Activated T-helper 2 cell treated with anti-CD3 and anti-CD28 coated beads, Interferon-gamma antibody, Interleukin-2, Interleukin-4, amounts not matched to agents 10 μg/mL and 5 μg/mL and 100 μg/mL, durations not matched to agents 14 hours and 24 hours and 36 hours (primary cell): ENCODE measurements around the gene GLB1L. TPM values are rescaled to one million over a fixed set of nuclear protein-coding genes. Genes with fewer than 3 reads are reported as not detected.
A peak's percentile ranks its signal among the peaks of the same experiment; 100 is the strongest.

Experiments used
- DNase-seq: peaks from one replicate; pipeline ENCODE4 v3.0.0; 2021; ENCODE audit warnings: low spot score
- H3K27ac Mint-ChIP-seq: one replicate; pipeline ENCODE4 v1.8.0; 2021; ENCODE audit warnings: mixed read lengths
- H3K27me3 Mint-ChIP-seq: one replicate; pipeline ENCODE4 v1.8.0; 2021; ENCODE audit warnings: low read depth, mixed read lengths
- H3K36me3 Mint-ChIP-seq: one replicate; pipeline ENCODE4 v1.8.0; 2021; ENCODE audit warnings: low read depth, mixed read lengths
- H3K4me1 Mint-ChIP-seq: one replicate; pipeline ENCODE4 v1.8.0; 2021; ENCODE audit warnings: low read depth, mixed read lengths
- H3K4me3 Mint-ChIP-seq: one replicate; pipeline ENCODE4 v1.8.0; 2021; ENCODE audit warnings: low read depth, mild to moderate bottlenecking, moderate library complexity, mixed read lengths
- H3K9me3 Mint-ChIP-seq: one replicate; pipeline ENCODE4 v1.8.0; 2021; ENCODE audit warnings: mixed read lengths
- intact Hi-C: fragments of 100-400 bp; cut with micrococcal nuclease; formaldehyde crosslinking; loops from one replicate; pipeline ENCODE4 v1.15.1; 2023
- total RNA-seq: library from RNA; stranded (reverse); gene quantifications from 2 replicates; pipeline ENCODE4 v1.2.3, GENCODE V29; 2022

GLB1L gene
- total RNA-seq, 1 donor from 2014 or later, result 4.2 TPM

DNA sequence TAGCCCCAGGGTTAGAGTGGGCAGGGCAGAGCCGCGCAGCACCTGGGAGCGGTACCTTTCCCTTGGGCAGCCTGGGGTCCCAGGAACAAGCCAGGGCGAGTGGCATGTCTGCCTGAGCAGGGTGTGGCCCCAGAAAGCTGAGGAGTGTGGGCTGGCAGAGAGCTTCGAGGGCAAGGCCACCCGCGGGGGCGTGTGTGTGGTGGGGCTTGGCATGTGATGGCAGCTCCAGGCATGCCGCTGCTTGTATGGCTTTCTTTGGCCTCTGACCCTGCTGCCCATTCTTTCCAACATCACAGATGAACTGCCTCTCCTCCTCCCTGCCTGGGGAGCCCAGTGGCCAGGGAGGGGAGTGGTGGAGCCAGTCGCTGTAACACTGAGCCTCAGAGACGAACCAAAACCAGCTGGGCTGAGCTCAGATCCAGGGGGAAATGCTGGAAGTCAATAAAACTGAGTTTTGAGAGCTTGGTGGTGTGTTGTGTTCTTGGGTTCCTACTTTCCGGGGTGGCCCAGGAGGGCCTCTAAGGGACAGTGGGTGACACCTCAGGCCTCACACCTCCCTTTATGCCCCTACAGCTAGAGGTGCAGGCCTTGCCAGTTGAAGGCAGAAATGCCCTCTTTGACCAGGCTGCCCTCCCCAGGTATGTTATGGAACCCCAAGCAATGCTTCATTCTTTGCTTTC is 41.3 kb upstream of the GLB1L start:
- Mint-ChIP-seq H3K9me3 (no peaks in the 10 kb centered on the region), H3K27ac (no peak overlapping the region), H3K27me3 (no peaks in the 10 kb centered on the region), H3K4me3 (no peak overlapping the region), H3K36me3 (peaks cover 30% of the 10 kb centered on the region), H3K4me1 (peaks cover 3% of the 10 kb centered on the region)
- DNase-seq, result no peak
- intact Hi-C loops, result no loop called here

DNA sequence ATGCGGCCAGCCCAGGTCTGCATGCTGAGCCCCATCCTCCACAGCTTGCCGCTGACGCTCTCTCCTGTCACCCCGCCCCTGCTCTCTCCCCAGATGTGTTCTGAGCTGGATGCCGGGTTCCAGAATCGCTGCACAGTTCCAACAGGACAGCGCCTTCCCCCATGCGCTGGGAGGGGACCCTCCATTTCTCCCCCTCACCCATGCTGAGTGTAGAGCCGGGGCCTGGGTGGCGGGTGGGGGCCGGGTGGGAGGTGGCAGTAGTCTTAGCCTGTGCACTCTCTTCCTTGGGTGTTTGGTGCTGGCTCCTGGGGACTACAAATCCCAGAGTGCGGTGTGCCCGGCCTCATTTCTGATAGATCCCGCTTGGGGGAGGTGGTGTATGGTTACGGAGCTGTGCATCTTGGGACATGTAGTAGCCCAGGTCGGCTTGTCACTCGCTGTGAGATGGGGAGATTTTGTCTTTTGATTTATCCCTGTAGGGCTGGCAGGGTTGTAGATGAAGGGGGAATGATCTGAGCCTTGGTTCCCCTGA is 40.7 kb upstream of the GLB1L start:
- Mint-ChIP-seq H3K27me3 (no peaks in the 10 kb centered on the region), H3K36me3 (peaks cover 37% of the 10 kb centered on the region), H3K4me3 (no peak overlapping the region), H3K9me3 (no peaks in the 10 kb centered on the region), H3K27ac (no peak overlapping the region), H3K4me1 (peaks cover 6% of the 10 kb centered on the region)
- DNase-seq, result no peak
- intact Hi-C loops, result no loop called here

DNA sequence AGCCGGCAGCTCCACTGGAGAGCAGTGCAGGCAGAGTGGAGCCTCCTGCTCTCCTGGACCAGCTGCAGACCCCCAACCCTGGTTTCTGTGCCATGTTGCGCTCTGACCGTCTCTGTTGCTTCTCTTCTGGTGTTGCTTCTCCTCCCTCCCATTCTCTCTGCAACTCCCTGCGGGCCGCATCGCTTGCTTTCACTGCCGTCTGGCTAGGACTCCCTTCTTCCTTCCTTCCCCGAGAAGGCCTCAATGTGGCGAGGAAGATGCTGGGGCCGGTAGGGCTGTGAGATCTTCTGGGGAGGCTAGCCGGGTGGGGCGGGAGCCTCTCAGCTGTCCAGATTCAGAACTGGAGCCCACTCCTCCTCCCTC is 40.1 kb upstream of the GLB1L start:
- Mint-ChIP-seq H3K4me3 (no peak overlapping the region), H3K4me1 (peaks cover 11% of the 10 kb centered on the region), H3K36me3 (peaks cover 41% of the 10 kb centered on the region), H3K9me3 (no peaks in the 10 kb centered on the region), H3K27me3 (no peaks in the 10 kb centered on the region), H3K27ac (no peak overlapping the region)
- intact Hi-C loops, result no loop called here
- DNase-seq, result no peak

DNA sequence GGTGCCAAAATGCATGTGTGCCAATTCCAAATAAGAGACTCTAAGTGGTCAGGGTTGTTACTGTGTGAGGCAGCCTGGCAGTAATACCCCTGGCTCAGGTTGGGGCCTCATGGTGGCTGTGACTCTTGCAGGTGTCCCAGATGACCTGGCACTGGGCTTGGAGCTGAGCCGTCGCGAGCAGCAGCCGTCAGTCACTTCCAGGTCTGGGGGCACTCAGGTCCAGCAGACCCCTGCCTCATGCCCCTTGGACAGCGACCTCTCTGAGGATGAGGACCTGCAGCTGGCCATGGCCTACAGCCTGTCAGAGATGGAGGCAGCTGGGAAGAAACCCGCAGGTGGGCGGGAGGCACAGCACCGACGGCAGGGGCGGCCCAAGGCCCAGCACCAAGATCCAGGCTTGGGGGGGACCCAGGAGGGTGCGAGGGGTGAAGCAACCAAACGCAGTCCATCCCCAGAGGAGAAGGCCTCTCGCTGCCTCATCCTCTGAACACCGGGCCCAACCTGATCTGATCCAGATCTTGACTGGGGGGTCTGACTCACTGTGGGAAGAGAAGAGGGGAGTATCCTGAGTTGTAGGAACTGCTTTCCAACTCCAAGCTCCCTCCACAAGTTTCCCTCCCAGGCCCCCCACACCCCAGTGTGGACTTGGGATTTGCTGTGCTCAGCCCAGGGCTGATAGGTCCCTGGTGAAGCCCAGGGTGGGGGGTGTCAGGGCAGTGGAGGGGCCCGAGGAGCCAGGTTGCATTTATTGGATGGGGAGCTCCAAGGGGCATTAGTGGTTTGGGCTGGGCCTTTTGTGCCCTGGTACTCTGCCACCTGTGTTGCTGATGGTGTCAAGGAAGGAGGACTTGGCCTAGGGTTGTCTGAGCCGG is 39.5 kb upstream of the GLB1L start:
- H3K36me3 Mint-ChIP-seq, result peaks cover 41% of the 10 kb centered on the region
- H3K27ac Mint-ChIP-seq, result no peak overlapping the region
- intact Hi-C loops, result no loop called here
- peaks cover 17% of the 10 kb centered on the region for H3K4me1 Mint-ChIP-seq
- no peak for DNase-seq
- H3K4me3 Mint-ChIP-seq, result no peak overlapping the region
- H3K27me3 Mint-ChIP-seq, result no peaks in the 10 kb centered on the region
- no peaks in the 10 kb centered on the region for H3K9me3 Mint-ChIP-seq

DNA sequence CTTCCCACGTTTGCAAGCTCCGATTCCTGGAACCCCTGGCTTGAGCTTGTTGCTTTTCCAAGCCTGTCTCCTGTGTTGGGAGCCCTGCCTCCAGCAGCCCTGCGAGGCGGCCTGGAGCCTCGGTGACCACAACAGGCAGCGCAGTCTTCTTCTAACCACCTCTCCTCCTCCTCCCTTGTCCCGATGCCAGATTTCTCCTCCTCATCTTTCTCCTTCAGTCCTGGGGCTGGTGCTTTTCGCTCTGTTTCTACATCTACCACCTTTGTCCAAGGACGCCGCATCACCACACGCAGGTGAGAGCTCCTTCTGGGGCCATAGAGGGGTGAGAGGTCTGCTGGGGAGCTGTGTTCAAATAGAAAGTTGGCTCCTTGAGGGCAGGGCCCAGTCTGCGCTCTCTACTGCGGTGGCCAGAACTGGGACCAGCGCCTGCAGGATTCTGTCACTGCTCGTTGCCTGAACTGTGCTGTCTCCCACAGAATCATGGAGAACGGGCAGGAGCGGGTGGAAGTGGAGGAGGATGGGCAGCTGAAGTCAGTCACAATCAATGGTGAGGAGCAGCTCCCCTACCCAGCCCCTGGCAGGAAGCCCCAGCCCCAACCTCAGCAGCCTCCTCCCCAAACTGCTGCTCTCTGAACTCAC is 37.8 kb upstream of the GLB1L start:
- H3K4me1 Mint-ChIP-seq, result peaks cover 28% of the 10 kb centered on the region
- no peak overlapping the region for H3K4me3 Mint-ChIP-seq
- intact Hi-C loops, result no loop called here

DNA sequence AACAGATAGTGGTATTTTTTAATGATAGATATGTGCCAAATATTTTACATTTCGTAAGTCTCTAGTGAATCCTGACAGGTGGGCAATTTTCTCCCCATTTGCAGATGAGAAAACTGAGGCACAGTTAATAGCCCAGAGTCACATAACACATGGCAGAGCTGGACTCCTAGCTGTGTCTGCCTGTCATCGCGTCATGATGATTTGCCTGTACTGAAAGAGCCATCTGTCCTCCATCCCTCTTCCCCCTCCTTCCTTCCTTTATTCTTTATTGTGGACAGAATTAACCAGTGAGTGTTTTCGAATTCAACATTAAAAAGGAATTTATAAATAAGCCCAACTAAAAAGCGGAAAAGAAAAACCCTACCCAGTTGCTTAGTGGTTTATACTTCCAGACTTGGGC is 37.1 kb upstream of the GLB1L start:
- Mint-ChIP-seq H3K4me3 (no peak overlapping the region), H3K4me1 (peaks cover 35% of the 10 kb centered on the region), H3K27me3 (no peaks in the 10 kb centered on the region), H3K36me3 (peaks cover 41% of the 10 kb centered on the region), H3K27ac (no peak overlapping the region), H3K9me3 (no peaks in the 10 kb centered on the region)
- intact Hi-C loops, result no loop called here
- no peak for DNase-seq

More for the DNA sequence above, 37.8 kb upstream of the GLB1L start:
- no peaks in the 10 kb centered on the region for H3K9me3 Mint-ChIP-seq
- no peak for DNase-seq
- H3K36me3 Mint-ChIP-seq, result peaks cover 41% of the 10 kb centered on the region
- H3K27ac Mint-ChIP-seq, result peak overlapping the region; percentile 52
- no peaks in the 10 kb centered on the region for H3K27me3 Mint-ChIP-seq

DNA sequence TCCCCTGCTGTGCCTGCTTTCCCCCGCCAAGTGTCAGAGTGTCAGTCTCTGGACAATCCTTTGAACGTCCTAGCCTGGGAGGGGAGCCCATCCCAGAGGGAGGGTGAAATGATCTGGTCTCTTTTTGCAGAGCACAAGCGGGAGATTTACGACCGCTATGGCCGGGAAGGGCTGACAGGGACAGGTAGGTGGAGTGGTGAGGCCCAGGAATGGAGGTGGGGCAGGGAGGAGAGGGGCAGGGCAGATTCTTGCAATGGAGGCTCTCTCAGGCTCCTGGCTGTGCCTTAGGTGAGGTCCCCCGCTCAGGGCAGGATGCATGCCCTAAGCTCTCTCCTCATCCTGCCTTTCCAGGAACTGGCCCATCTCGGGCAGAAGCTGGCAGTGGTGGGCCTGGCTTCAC is 36.3 kb upstream of the GLB1L start:
- no peaks in the 10 kb centered on the region for H3K27me3 Mint-ChIP-seq
- H3K27ac Mint-ChIP-seq, result no peak overlapping the region
- H3K9me3 Mint-ChIP-seq, result no peaks in the 10 kb centered on the region
- peaks cover 39% of the 10 kb centered on the region for H3K4me1 Mint-ChIP-seq
- DNase-seq, result no peak
- no peak overlapping the region for H3K4me3 Mint-ChIP-seq
- peaks cover 41% of the 10 kb centered on the region for H3K36me3 Mint-ChIP-seq
- intact Hi-C loops, result no loop called here

DNA sequence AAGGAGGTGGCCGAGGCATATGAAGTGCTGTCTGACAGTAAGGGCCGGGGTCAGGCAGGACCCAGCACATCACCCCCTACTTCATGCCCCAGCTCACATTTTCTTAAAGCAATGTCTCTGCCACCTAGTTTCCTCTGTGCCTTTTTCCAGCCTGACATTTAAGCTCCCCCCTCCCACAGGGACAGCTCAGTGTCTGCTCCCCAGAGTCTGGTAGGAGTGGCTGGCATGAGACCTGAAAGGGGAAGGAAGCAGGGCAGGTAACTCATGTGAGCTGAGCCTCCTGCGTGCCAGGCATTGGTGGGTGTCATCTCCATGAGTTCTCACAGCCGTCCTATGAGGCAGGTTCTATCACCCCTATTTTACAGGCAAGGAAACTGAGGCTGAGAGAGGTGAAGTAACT is 35.4 kb upstream of the GLB1L start:
- Mint-ChIP-seq H3K27me3 (no peaks in the 10 kb centered on the region), H3K36me3 (peaks cover 34% of the 10 kb centered on the region), H3K4me1 (peaks cover 39% of the 10 kb centered on the region), H3K4me3 (peak overlapping the region; percentile 85), H3K9me3 (no peaks in the 10 kb centered on the region), H3K27ac (peak overlapping the region; percentile 91)
- DNase-seq, result no peak
- intact Hi-C loops, result no loop called here

DNA sequence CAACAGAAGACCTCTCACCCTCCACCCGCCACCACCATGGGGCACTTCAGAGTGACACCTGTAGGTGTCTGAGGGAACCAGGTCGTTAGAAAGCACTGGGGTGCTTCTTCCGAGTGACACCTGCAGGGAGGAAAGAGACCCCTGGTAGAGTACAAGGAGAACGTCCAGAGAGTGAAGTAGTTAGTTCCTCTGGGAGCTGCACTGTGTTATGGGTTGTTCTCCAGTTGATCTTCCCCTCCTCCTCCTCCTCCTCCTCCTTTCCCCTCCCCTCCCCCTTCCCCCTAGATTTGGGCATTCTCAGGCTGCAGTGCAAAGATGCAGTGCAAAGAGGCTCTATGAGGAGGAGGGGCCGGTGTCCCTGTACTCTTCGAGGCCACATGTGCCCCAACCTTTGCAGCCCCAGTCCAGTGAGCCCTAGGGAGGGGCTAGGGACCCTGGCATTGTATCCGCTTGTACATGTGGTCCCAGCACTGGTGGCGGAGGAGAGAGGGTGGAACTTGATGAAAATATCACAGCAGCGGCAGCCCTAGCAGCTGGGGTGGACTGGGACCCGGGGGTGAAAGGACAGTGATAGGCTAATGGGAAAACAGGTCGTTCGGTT is 34.8 kb upstream of the GLB1L start:
- no peaks in the 10 kb centered on the region for H3K27me3 Mint-ChIP-seq
- peaks cover 39% of the 10 kb centered on the region for H3K4me1 Mint-ChIP-seq
- peak overlapping the region; percentile 85 for H3K4me3 Mint-ChIP-seq
- H3K9me3 Mint-ChIP-seq, result no peaks in the 10 kb centered on the region
- intact Hi-C loops, result loop anchor here (1.0 to 2.0 kb wide), 10 partner anchors 14 to 883 kb away; partner anchors contain the start of genes ABCB6, ANKZF1, ATG9A and NHEJ1
- peaks cover 31% of the 10 kb centered on the region for H3K36me3 Mint-ChIP-seq
- H3K27ac Mint-ChIP-seq, result peak overlapping the region; percentile 91
- DNase-seq, result no peak

DNA sequence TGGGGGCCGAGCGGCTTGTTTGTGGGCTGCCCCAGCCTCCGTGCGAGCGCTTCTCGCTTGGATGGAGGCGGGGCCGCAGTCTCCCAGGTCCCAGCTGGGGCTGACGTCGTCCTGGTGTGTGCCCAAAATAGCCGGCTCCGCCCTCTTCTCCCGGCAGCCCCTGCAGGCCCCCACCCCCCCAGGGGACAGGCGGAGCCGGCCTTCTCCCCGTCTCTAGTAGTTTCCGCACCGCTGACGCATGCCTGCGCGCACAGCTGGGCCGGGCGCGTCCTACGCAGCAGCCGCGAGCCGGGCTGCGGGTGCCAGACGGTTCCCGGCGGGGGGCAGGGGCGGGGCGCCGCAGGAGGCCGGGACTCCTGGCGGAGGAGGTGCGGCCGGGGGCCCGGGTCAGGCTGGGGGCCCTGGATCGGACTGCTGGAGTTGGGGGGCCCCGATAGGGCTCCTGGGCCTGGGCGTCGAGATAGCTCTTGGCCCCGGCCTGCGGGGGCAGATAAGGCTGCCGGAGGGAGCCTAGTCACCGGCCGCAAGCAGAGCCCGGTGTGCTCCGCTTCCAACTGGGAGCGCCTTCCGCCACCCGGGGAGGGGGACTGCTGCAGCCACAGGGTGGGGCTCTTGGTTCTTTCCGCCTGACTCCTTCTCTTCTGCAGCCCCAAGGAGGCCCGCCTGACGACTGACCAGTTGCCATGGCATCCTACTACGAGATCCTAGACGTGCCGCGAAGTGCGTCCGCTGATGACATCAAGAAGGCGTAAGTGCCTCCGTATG is 34.1 kb upstream of the GLB1L start, which contains the start of gene DNAJB2:
TSS of gene DNAJB2 (plus strand) at position 216 of the 765 bp plus-strand sequence. CDS start at position 684, 468 bp downstream.
- DNase-seq, result peak; percentile 98
- H3K27ac Mint-ChIP-seq, result peak within 1 kb of the TSS; percentile 91
- H3K27me3 Mint-ChIP-seq, result peaks cover 3% of the 10 kb centered on the region
- intact Hi-C loops, result loop anchor here (1.0 to 2.0 kb wide), 10 partner anchors 15 to 882 kb away; partner anchors contain the start of genes ABCB6, ANKZF1, ATG9A and NHEJ1
- peak within 1 kb of the TSS; percentile 85 for H3K4me3 Mint-ChIP-seq
- peaks cover 31% of the 10 kb centered on the region for H3K36me3 Mint-ChIP-seq
- H3K9me3 Mint-ChIP-seq, result no peaks in the 10 kb centered on the region
- H3K4me1 Mint-ChIP-seq, result peaks cover 39% of the 10 kb centered on the region

DNA sequence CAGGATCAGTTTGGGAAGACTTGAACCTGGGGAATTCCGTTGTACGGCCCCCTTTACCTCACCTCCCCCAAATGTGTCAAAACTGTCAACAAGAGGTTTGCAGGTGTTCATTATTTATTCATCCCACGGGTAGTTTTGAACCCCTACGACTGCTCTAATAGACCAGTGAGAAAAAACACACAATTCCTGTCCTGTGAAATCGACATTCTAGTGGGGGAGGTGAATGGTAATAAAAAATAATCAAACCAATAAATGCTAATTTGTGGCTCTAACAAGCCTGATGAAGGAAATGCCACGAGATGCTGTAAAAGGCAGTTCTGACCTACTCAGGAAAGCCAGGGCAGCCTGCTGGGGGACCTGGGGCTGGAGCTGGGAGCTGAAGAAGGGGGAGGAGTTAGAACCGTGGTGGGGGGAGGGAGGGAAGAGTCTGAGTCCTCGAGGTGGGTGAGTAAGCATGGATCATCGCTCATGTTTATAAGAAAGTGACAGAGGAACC is 33.5 kb upstream of the GLB1L start:
- no peak for DNase-seq
- H3K9me3 Mint-ChIP-seq, result no peaks in the 10 kb centered on the region
- peak overlapping the region; percentile 91 for H3K27ac Mint-ChIP-seq
- H3K27me3 Mint-ChIP-seq, result peaks cover 3% of the 10 kb centered on the region
- H3K4me3 Mint-ChIP-seq, result peak overlapping the region; percentile 85
- H3K4me1 Mint-ChIP-seq, result peaks cover 39% of the 10 kb centered on the region
- intact Hi-C loops, result loop anchor here (1.0 to 2.0 kb wide), 10 partner anchors 16 to 881 kb away; partner anchors contain the start of genes ABCB6, ANKZF1, ATG9A and NHEJ1
- peaks cover 30% of the 10 kb centered on the region for H3K36me3 Mint-ChIP-seq
